ENCODE results near the gene OOSP3. TPM values are rescaled to one million over a fixed set of nuclear protein-coding genes. Genes with fewer than 3 reads are reported as not detected.
"Not testable (repeated sequence)": the region's sequence is repeated elsewhere in the genome, so short reads cannot be mapped to it uniquely, and the experiment has no call there.

Gene OOSP3
- total and polyA plus RNA-seq, 2 donors = 0.05 TPM; not detected in 1

- 67% methylated on average over 3 of the region's 3 CpGs for WGBS
- Histone ChIP-seq H3K27ac (ENCODE audit: low read depth in 1 of 2, low read length in 1 of 2) (no peak within 1 kb of the TSS), H3K27me3 (ENCODE audit: control insufficient read depth in 2 of 2, insufficient read depth in 1 of 2, low read length in 1 of 2) (no peaks in the 10 kb centered on the region), H3K4me1 (ENCODE audit: control insufficient read depth in 2 of 2, insufficient read depth in 2 of 2, low read length in 2 of 2) (no peaks in the 10 kb centered on the region), H3K9me3 (ENCODE audit: control insufficient read depth in 2 of 2, insufficient read depth in 1 of 2, low read length in 1 of 2) (no peaks in the 10 kb centered on the region), H3K4me3 (ENCODE audit: low read length in 2 of 2) (no peak within 1 kb of the TSS), H3K36me3 (ENCODE audit: control insufficient read depth in 2 of 2, insufficient read depth in 2 of 2, low read length in 1 of 2) (no peaks in the 10 kb centered on the region)
- DNase-seq (ENCODE audit: low read depth in 6 of 9, low spot score in 9 of 9) = peak in 1 of 9 donors; percentile 4
Observed at GRCh38 chr11:59866397-59866796, 12.2 kb upstream of the OOSP3 start, which contains the start of gene TCN1. TCN1 (minus strand) TSS chr11:59866487; CDS start chr11:59866470, 17 bp downstream.

GRCh38 chr11:59866836-59867235 is 11.7 kb upstream of the OOSP3 start:
- Histone ChIP-seq H3K27me3 (ENCODE audit: control insufficient read depth in 2 of 2, insufficient read depth in 1 of 2, low read length in 1 of 2) (no peaks in the 10 kb centered on the region), H3K4me1 (ENCODE audit: control insufficient read depth in 2 of 2, insufficient read depth in 2 of 2, low read length in 2 of 2) (no peaks in the 10 kb centered on the region), H3K27ac (ENCODE audit: low read depth in 1 of 2, low read length in 1 of 2) (no peak overlapping the region), H3K9me3 (ENCODE audit: control insufficient read depth in 2 of 2, insufficient read depth in 1 of 2, low read length in 1 of 2) (no peaks in the 10 kb centered on the region), H3K36me3 (ENCODE audit: control insufficient read depth in 2 of 2, insufficient read depth in 2 of 2, low read length in 1 of 2) (no peaks in the 10 kb centered on the region), H3K4me3 (ENCODE audit: low read length in 2 of 2) (no peak overlapping the region)
- 89% methylated on average over 1 of the region's 1 CpG for WGBS
- no peak for DNase-seq (ENCODE audit: low read depth in 6 of 9, low spot score in 9 of 9)

GRCh38 chr11:59867946-59868345 is 10.6 kb upstream of the OOSP3 start:
- Histone ChIP-seq H3K9me3 (ENCODE audit: control insufficient read depth in 2 of 2, insufficient read depth in 1 of 2, low read length in 1 of 2) (no peaks in the 10 kb centered on the region), H3K27me3 (ENCODE audit: control insufficient read depth in 2 of 2, insufficient read depth in 1 of 2, low read length in 1 of 2) (no peaks in the 10 kb centered on the region), H3K4me1 (ENCODE audit: control insufficient read depth in 2 of 2, insufficient read depth in 2 of 2, low read length in 2 of 2) (no peaks in the 10 kb centered on the region), H3K4me3 (ENCODE audit: low read length in 2 of 2) (no peak overlapping the region), H3K36me3 (ENCODE audit: control insufficient read depth in 2 of 2, insufficient read depth in 2 of 2, low read length in 1 of 2) (no peaks in the 10 kb centered on the region), H3K27ac (ENCODE audit: low read depth in 1 of 2, low read length in 1 of 2) (no peak overlapping the region)
- 93% methylated on average over 2 of the region's 2 CpGs for WGBS
- DNase-seq (ENCODE audit: low read depth in 6 of 9, low spot score in 9 of 9) = no peak

- no peaks in the 10 kb centered on the region for H3K9me3 ChIP-seq (ENCODE audit: control insufficient read depth in 2 of 2, insufficient read depth in 1 of 2, low read length in 1 of 2)
- H3K4me3 ChIP-seq (ENCODE audit: low read length in 2 of 2) = no peak overlapping the region
- no peaks in the 10 kb centered on the region for H3K4me1 ChIP-seq (ENCODE audit: control insufficient read depth in 2 of 2, insufficient read depth in 2 of 2, low read length in 2 of 2)
- no peak for DNase-seq (ENCODE audit: low read depth in 6 of 9, low spot score in 9 of 9)
- no peaks in the 10 kb centered on the region for H3K27me3 ChIP-seq (ENCODE audit: control insufficient read depth in 2 of 2, insufficient read depth in 1 of 2, low read length in 1 of 2)
- no peaks in the 10 kb centered on the region for H3K36me3 ChIP-seq (ENCODE audit: control insufficient read depth in 2 of 2, insufficient read depth in 2 of 2, low read length in 1 of 2)
- no peak overlapping the region for H3K27ac ChIP-seq (ENCODE audit: low read depth in 1 of 2, low read length in 1 of 2)
Observed at GRCh38 chr11:59872076-59872475, 6.5 kb upstream of the OOSP3 start.

GRCh38 chr11:59875856-59876519 is 2.6 kb upstream of the OOSP3 start:
- Histone ChIP-seq H3K4me1 (ENCODE audit: control insufficient read depth in 2 of 2, insufficient read depth in 2 of 2, low read length in 2 of 2) (no peaks in the 10 kb centered on the region), H3K27me3 (ENCODE audit: control insufficient read depth in 2 of 2, insufficient read depth in 1 of 2, low read length in 1 of 2) (no peaks in the 10 kb centered on the region), H3K4me3 (ENCODE audit: low read length in 2 of 2) (no peak overlapping the region), H3K9me3 (ENCODE audit: control insufficient read depth in 2 of 2, insufficient read depth in 1 of 2, low read length in 1 of 2) (no peaks in the 10 kb centered on the region), H3K27ac (ENCODE audit: low read depth in 1 of 2, low read length in 1 of 2) (no peak overlapping the region), H3K36me3 (ENCODE audit: control insufficient read depth in 2 of 2, insufficient read depth in 2 of 2, low read length in 1 of 2) (no peaks in the 10 kb centered on the region)
- WGBS = 97% methylated on average over 9 of the region's 9 CpGs
- no peak for DNase-seq (ENCODE audit: low read depth in 6 of 9, low spot score in 9 of 9)

- H3K36me3 ChIP-seq (ENCODE audit: control insufficient read depth in 2 of 2, insufficient read depth in 2 of 2, low read length in 1 of 2) = no peaks in the 10 kb centered on the region
- no peak overlapping the region for H3K4me3 ChIP-seq (ENCODE audit: low read length in 2 of 2)
- no peak overlapping the region for H3K27ac ChIP-seq (ENCODE audit: low read depth in 1 of 2, low read length in 1 of 2)
- DNase-seq (ENCODE audit: low read depth in 6 of 9, low spot score in 9 of 9) = no peak
- H3K9me3 ChIP-seq (ENCODE audit: control insufficient read depth in 2 of 2, insufficient read depth in 1 of 2, low read length in 1 of 2) = no peaks in the 10 kb centered on the region
- H3K4me1 ChIP-seq (ENCODE audit: control insufficient read depth in 2 of 2, insufficient read depth in 2 of 2, low read length in 2 of 2) = no peaks in the 10 kb centered on the region
- no peaks in the 10 kb centered on the region for H3K27me3 ChIP-seq (ENCODE audit: control insufficient read depth in 2 of 2, insufficient read depth in 1 of 2, low read length in 1 of 2)
Observed at GRCh38 chr11:59877325-59877724, 1.3 kb upstream of the OOSP3 start.

GRCh38 chr11:59877784-59878183 is 798 bp upstream of the OOSP3 start:
- Histone ChIP-seq H3K27ac (ENCODE audit: low read depth in 1 of 2, low read length in 1 of 2) (no peak overlapping the region), H3K4me3 (ENCODE audit: low read length in 2 of 2) (no peak overlapping the region), H3K36me3 (ENCODE audit: control insufficient read depth in 2 of 2, insufficient read depth in 2 of 2, low read length in 1 of 2) (no peaks in the 10 kb centered on the region), H3K27me3 (ENCODE audit: control insufficient read depth in 2 of 2, insufficient read depth in 1 of 2, low read length in 1 of 2) (no peaks in the 10 kb centered on the region), H3K4me1 (ENCODE audit: control insufficient read depth in 2 of 2, insufficient read depth in 2 of 2, low read length in 2 of 2) (no peaks in the 10 kb centered on the region), H3K9me3 (ENCODE audit: control insufficient read depth in 2 of 2, insufficient read depth in 1 of 2, low read length in 1 of 2) (no peaks in the 10 kb centered on the region)
- DNase-seq (ENCODE audit: low read depth in 6 of 9, low spot score in 9 of 9) = no peak

GRCh38 chr11:59879567-59879966 is 985 bp downstream of the OOSP3 start:
- no peaks in the 10 kb centered on the region for H3K4me1 ChIP-seq (ENCODE audit: control insufficient read depth in 2 of 2, insufficient read depth in 2 of 2, low read length in 2 of 2)
- H3K36me3 ChIP-seq (ENCODE audit: control insufficient read depth in 2 of 2, insufficient read depth in 2 of 2, low read length in 1 of 2) = no peaks in the 10 kb centered on the region
- no peak for DNase-seq (ENCODE audit: low read depth in 6 of 9, low spot score in 9 of 9)
- H3K27me3 ChIP-seq (ENCODE audit: control insufficient read depth in 2 of 2, insufficient read depth in 1 of 2, low read length in 1 of 2) = no peaks in the 10 kb centered on the region
- no peaks in the 10 kb centered on the region for H3K9me3 ChIP-seq (ENCODE audit: control insufficient read depth in 2 of 2, insufficient read depth in 1 of 2, low read length in 1 of 2)
- no peak overlapping the region for H3K4me3 ChIP-seq (ENCODE audit: low read length in 2 of 2)
- H3K27ac ChIP-seq (ENCODE audit: low read depth in 1 of 2, low read length in 1 of 2) = no peak overlapping the region
- 85% methylated on average over 1 of the region's 1 CpG for WGBS

- no peaks in the 10 kb centered on the region for H3K4me1 ChIP-seq (ENCODE audit: control insufficient read depth in 2 of 2, insufficient read depth in 2 of 2, low read length in 2 of 2)
- H3K36me3 ChIP-seq (ENCODE audit: control insufficient read depth in 2 of 2, insufficient read depth in 2 of 2, low read length in 1 of 2) = no peaks in the 10 kb centered on the region
- H3K4me3 ChIP-seq (ENCODE audit: low read length in 2 of 2) = no peak overlapping the region
- H3K9me3 ChIP-seq (ENCODE audit: control insufficient read depth in 2 of 2, insufficient read depth in 1 of 2, low read length in 1 of 2) = no peaks in the 10 kb centered on the region
- 99% methylated on average over 1 of the region's 1 CpG for WGBS
- no peaks in the 10 kb centered on the region for H3K27me3 ChIP-seq (ENCODE audit: control insufficient read depth in 2 of 2, insufficient read depth in 1 of 2, low read length in 1 of 2)
- no peak overlapping the region for H3K27ac ChIP-seq (ENCODE audit: low read depth in 1 of 2, low read length in 1 of 2)
- DNase-seq (ENCODE audit: low read depth in 6 of 9, low spot score in 9 of 9) = no peak
Observed at GRCh38 chr11:59883597-59883996, 5.0 kb downstream of the OOSP3 start.

GRCh38 chr11:59887156-59887555 is 8.6 kb downstream of the OOSP3 start:
- not testable (repeated sequence) for DNase-seq (ENCODE audit: low read depth in 6 of 9, low spot score in 9 of 9); H3K4me1 ChIP-seq (ENCODE audit: control insufficient read depth in 2 of 2, insufficient read depth in 2 of 2, low read length in 2 of 2); H3K4me3 ChIP-seq (ENCODE audit: low read length in 2 of 2); H3K27me3 ChIP-seq (ENCODE audit: control insufficient read depth in 2 of 2, insufficient read depth in 1 of 2, low read length in 1 of 2); H3K36me3 ChIP-seq (ENCODE audit: control insufficient read depth in 2 of 2, insufficient read depth in 2 of 2, low read length in 1 of 2); H3K9me3 ChIP-seq (ENCODE audit: control insufficient read depth in 2 of 2, insufficient read depth in 1 of 2, low read length in 1 of 2); H3K27ac ChIP-seq (ENCODE audit: low read depth in 1 of 2, low read length in 1 of 2)
